ENCODE data around the gene ZNF512.

DNA sequence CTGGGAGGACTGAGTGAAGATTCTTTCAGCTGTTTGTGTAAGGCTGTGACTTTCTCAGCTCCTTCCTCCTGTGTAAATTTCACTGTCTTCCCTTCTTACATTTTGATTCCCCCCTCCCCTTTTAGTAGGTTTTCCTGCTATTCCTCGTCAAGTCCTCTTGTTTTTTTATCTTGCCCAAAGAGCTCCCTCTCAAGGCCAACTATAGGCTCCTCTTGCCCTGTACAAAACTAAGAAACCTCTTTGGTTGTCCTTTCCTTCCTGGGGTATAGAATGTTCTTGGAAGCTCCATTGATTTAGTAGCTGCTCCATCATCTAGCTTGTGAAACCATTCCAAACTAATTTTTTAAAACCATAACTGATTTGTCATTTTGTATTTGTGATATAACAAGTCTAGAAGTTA, 38.7 kb downstream of the ZNF512 start:
- no peak for TF ChIP-seq SRSF1 (IDR thresholded peaks at IDR 0.05; ENCODE audit: low read depth, low read length)
- TF ChIP-seq, protein P1, sequence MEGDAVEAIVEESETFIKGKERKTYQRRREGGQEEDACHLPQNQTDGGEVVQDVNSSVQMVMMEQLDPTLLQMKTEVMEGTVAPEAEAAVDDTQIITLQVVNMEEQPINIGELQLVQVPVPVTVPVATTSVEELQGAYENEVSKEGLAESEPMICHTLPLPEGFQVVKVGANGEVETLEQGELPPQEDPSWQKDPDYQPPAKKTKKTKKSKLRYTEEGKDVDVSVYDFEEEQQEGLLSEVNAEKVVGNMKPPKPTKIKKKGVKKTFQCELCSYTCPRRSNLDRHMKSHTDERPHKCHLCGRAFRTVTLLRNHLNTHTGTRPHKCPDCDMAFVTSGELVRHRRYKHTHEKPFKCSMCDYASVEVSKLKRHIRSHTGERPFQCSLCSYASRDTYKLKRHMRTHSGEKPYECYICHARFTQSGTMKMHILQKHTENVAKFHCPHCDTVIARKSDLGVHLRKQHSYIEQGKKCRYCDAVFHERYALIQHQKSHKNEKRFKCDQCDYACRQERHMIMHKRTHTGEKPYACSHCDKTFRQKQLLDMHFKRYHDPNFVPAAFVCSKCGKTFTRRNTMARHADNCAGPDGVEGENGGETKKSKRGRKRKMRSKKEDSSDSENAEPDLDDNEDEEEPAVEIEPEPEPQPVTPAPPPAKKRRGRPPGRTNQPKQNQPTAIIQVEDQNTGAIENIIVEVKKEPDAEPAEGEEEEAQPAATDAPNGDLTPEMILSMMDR (IDR thresholded peaks at IDR 0.05 in 2 of 3, conservative IDR thresholded peaks at IDR 0.05 in 1 of 3; ENCODE audit: insufficient read depth in 2 of 3, low read depth in 1 of 3, low read length in 3 of 3): peak in 1 of 3 experiments; percentile 28; a peak in 1 of 6 replicates
- TF ChIP-seq, protein P2, sequence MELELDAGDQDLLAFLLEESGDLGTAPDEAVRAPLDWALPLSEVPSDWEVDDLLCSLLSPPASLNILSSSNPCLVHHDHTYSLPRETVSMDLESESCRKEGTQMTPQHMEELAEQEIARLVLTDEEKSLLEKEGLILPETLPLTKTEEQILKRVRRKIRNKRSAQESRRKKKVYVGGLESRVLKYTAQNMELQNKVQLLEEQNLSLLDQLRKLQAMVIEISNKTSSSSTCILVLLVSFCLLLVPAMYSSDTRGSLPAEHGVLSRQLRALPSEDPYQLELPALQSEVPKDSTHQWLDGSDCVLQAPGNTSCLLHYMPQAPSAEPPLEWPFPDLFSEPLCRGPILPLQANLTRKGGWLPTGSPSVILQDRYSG (tag; conservative IDR thresholded peaks at IDR 0.05; ENCODE audit: low read depth): no peak
- TF ChIP-seq FOXK1 (CRISPR knock-in tag; IDR thresholded peaks at IDR 0.05; ENCODE audit: borderline replicate concordance): no peak
- TF ChIP-seq, protein P3, sequence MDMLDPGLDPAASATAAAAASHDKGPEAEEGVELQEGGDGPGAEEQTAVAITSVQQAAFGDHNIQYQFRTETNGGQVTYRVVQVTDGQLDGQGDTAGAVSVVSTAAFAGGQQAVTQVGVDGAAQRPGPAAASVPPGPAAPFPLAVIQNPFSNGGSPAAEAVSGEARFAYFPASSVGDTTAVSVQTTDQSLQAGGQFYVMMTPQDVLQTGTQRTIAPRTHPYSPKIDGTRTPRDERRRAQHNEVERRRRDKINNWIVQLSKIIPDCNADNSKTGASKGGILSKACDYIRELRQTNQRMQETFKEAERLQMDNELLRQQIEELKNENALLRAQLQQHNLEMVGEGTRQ (CRISPR knock-in tag; IDR thresholded peaks at IDR 0.05): no peak
- TF ChIP-seq SIX5 (IDR thresholded peaks at IDR 0.05; ENCODE audit: borderline replicate concordance in 1 of 2, insufficient read depth in 1 of 2, low read depth in 1 of 2, low read length in 2 of 2): no peak

Data from K562 (cell line).